ENCODE results near the gene PARD6A.
"Not testable (repeated sequence)": the region's sequence is repeated elsewhere in the genome, so short reads cannot be mapped to it uniquely, and the experiment has no call there.

The PARD6A gene

GRCh38 chr16:67667817-67668494, 7.2 kb downstream of the PARD6A start:
- DNase-seq: peak; percentile 61

- DNase-seq: no peak
These were observed 7.9 kb downstream of the PARD6A start for GRCh38 chr16:67668495-67669157.

GRCh38 chr16:67669499-67670101, 8.8 kb downstream of the PARD6A start:
- DNase-seq: no peak

GRCh38 chr16:67672306-67672705, 11.5 kb downstream of the PARD6A start:
- no peak for DNase-seq

GRCh38 chr16:67672739-67673662, 12.2 kb downstream of the PARD6A start:
- no peak for DNase-seq

DNA sequence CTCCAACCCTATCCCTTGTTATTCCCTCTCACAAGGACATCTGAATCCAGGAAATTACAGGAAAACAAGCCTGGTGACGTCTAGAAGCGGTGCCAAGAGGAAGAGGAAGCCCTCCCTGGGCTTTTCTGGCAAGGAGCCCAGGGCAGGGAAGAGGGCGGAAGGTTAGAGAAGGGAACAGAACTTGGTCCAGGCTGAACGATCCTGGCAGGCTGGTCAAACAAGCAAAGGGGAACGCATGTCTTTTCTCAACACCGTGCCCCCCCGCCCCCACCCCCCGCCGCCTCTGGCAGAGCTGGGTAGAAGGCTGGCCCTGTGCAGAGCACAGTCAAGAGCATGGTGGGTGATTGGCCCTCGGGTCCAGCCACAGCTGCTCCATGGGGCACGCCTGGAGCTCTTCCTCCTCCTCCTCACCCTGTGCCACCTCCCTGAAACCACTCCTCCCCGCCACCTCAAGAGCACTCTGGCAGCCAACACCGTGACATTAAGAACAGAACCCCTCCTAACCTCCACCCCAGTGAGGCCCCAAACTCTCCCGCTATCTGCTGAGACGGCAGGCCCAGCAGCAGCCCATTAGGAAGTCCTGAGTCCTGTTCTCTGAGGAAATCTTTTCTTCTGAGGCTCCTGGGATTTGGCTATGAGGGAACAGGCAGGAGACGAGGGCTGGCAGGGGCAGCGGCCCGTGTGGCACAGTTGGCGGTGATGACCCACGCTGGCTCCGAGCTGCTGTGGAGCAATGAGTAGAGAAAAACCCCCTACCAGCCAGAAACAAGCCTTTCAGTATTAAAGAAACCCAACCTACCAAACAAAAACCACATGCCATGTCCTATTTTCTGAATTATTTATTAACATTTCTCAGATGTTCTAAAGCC, 13.2 kb downstream of the PARD6A start:
- no peak for DNase-seq

GRCh38 chr16:67674851-67675578, 14.3 kb downstream of the PARD6A start:
- no peak for DNase-seq

DNA sequence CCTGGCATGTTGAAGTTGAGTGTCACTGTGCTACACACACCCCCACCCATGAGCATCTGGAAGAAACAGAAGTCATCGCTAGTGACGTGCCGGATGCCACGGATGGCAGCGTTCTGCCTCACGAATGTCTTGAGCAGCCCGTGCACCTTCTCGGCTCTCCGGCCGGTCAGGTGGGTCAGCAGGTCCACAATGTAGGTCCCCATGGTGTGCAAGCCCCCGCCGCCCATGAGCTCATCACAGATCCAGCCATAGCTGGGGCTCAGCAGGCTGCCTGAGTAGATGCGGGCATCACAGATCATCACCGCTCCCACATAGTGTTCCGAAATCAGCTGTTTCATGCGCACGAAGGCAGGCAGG, 14.8 kb downstream of the PARD6A start:
- no peak for DNase-seq

- no peak for DNase-seq
These were observed 15.2 kb downstream of the PARD6A start for GRCh38 chr16:67675999-67676398.

DNA sequence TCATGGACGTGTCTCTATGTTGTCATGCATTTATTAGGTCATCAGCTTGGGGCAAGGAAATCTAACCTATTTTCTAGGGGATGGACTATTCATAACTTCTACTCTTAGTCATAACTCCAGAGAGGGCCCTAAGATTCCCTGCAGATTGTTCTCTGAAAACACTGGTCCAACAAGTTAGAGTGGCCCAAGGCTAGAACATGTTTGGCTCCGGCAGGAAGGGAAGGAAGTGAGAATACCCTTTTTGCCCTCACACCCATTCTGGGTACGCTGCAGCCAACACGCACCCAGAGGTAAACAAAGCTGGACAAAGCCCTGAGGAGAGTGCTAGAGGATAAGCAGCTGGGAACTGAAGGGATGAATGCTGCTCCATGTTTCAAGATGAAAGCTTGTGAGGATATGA, 15.8 kb downstream of the PARD6A start:
- no peak for DNase-seq

DNA sequence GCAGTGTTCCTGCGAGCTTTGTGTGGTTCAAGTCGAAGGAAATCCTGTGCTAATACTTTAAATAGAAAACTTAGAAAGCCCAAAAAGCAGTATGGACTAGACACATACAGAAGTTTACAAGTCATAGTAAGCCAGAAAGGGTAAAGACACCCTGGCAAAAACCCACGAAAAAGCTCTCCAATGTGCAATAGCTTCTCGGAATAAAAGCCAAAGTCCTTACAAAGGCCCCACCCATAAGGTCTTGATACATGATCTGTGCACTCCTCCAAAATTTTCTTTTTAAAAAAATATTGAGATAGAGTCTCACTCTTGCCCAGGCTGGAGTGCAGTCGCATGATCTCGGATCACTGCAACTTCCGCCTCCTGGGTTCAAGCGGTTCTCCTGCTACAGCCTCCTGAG, 16.2 kb downstream of the PARD6A start:
- no peak for DNase-seq

DNA sequence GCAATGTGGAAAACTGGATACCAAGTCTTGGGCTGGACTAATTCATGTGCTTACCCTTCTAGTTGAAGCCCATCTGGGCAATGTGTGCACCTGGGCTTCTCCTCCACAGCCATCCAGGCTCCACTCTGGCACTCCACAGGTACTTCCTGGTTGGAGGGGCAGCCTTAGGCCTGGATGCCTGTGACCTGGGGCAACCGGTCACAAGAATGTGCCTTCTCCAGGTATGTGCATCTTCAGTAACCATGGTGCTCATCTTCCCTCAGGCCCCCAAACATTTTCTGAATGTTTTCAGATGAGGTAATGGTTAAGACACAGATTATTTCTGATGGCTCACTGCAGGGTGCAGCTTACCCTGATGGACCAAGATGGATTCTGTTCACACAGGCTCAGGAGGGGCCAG, 17.0 kb downstream of the PARD6A start:
- DNase-seq: no peak

- DNase-seq: no peak
These were observed 17.7 kb downstream of the PARD6A start for GRCh38 chr16:67678354-67679023.

DNA sequence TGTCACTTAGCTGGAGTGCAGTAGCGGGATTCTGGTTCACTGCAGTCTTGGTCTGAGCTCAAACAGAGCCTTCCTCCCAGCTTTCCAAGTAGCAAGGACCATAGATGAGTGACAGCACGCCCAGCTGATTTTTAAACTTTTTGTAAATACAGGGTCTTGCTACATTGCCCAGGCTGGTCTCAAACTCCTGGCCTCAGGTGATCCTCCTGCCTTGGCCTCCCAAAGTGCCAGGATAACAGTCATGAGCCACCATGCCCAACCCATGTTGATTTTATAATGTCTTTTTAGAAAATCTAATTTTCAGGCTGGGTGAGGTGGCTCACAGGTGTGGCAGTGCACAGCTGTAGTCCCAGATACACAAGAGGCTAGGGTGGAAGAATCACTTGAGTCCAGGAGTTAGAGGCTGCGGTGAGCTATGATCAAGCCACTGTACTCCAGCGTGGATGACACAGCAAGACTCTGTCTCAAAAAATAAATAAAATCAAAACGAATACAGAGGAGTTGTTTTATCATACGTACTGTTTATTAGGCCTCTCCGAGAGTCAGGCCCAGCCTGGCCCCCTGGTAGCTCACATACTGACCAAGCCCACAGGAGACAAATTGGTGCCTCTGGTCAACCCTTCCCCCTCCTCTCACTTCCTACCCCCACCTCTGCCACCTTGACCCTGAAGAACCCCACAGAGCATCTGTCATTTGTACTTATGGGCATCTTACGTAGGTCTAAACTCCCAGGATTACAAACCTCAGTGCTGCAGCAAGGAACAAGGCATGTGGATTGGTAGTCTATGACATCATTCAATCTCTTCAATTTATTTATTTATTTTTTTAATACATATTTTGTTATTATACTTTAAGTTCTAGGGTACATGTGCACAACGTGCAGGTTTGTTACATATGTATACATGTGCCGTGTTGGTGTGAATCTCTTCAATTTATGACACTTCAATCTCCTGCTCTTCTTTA, 19.5 kb downstream of the PARD6A start:
- DNase-seq: no peak

GRCh38 chr16:67683767-67684166, 23.0 kb downstream of the PARD6A start:
- DNase-seq: no peak

DNA sequence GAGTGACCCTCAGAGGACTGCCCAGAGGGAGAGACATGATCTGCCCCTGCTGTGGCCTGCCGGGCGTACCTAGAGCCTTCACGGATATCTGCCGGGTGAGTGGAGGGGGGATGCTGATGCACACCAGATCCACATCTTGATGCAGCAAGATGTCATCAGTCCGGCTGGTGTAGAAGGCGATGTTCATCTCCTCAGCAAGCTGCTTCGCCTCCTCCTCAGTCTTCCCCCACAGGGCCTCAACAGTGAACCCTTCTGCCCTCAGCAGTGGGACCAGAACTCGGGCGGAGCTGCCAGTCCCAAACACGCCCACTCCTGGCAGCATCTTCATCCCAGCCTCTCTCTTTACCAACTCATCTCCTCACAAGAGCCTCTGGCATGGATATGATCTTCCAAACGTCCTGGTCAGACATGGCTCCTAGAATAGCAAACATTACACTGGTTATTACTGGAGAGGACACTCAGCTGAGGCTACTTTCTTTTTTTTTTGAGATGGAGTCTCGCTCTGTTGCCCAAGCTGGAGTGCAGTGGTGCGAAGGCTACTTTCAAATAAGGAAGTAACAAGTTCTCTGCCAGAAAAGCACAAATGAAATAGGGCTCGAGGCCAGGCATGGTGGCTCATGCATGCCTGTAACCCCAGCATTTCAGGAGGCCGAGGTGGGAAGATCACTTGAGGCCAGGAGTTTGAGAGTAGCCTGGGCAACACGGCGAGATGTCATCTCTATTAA, 24.8 kb downstream of the PARD6A start:
- no peak for DNase-seq

DNA sequence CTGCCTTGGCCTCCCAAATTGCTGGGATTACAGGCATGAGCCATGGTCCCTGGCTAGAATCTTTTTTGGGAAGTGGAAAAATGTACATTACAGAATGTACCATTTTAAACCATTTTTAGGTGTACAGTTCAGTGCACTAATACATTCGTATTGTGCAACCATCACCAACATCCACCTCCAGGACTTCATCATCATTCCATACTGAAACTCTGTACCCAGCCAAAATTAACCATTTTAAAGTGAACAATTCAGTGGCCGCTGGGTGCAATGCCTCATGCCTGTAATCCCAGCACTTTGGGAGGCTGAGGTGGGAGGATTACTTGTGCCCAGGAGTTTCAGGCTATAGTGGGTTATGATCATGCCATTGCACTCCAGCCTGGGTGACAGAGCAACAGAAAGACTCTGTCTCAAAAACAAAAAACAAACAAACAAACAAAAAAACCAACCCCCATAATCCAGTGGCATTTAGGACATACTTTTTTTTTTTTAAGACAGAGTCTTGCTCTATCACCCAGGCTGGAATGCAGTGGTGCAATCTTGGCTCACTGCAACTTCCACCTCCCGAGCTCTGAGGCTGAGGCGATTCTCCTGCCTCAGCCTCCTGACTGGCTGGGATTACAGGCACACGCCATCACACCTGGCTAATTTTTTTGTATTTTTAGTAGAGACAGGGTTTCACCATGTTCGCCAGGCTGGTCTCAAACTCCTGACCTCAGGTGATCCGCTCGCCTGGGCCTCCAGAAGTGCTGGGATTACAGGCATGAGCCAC, 32.9 kb downstream of the PARD6A start:
- DNase-seq: not testable (repeated sequence)

DNA sequence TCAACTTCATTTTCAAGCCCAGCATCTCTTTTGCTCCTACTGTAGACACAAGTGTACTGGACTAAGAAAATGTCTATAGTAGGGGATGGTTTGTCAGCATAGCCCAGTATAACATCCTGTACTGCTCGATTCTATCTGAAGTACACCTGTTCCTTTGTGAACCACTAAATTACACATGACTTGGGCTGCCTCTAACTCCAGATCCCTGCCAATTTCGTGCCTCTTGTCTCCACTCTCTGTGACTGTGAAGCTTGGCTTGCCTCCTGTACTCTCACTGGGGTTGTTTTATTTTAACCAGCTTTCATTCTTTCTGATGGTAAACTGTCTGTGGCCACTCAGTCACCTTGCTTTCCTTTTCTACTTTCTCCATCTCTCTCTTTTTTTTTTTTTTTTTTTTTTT, 33.9 kb downstream of the PARD6A start:
- no peak for DNase-seq

Data from activated T-cell treated with anti-CD3 and anti-CD28 coated beads for 4 hours (primary cell).